ENCODE data around the gene COL21A1.

Gene COL21A1

DNA sequence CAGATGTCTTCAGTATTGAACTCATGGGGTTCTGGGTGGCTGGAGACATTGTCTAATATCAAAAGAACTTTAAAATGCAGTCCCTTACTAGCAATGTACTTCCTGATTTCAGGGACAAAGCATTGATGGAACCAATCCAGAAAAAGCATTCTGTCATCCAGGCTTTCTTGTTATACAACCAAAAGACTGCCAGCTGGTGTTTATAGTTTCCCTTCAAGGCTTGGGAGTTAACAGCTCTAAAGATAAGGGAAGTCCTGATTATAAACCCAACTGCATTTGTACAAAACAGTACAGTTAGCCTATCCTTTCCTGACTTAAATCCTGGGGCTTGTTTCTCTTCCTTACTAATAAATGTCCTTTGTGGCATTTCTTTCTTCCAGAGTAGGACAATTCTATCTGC lies 160.0 kb downstream of the COL21A1 start:
- TF ChIP-seq, protein P1, sequence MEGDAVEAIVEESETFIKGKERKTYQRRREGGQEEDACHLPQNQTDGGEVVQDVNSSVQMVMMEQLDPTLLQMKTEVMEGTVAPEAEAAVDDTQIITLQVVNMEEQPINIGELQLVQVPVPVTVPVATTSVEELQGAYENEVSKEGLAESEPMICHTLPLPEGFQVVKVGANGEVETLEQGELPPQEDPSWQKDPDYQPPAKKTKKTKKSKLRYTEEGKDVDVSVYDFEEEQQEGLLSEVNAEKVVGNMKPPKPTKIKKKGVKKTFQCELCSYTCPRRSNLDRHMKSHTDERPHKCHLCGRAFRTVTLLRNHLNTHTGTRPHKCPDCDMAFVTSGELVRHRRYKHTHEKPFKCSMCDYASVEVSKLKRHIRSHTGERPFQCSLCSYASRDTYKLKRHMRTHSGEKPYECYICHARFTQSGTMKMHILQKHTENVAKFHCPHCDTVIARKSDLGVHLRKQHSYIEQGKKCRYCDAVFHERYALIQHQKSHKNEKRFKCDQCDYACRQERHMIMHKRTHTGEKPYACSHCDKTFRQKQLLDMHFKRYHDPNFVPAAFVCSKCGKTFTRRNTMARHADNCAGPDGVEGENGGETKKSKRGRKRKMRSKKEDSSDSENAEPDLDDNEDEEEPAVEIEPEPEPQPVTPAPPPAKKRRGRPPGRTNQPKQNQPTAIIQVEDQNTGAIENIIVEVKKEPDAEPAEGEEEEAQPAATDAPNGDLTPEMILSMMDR (IDR thresholded peaks at IDR 0.05; ENCODE audit: control extremely low read depth, extremely low read depth, low read depth, missing control alignments): no peak
- DNase-seq (ENCODE audit: extremely low spot score): no peak
- ChIA-PET CTCF (no interaction called here), POLR2A (no interaction called here)

DNA sequence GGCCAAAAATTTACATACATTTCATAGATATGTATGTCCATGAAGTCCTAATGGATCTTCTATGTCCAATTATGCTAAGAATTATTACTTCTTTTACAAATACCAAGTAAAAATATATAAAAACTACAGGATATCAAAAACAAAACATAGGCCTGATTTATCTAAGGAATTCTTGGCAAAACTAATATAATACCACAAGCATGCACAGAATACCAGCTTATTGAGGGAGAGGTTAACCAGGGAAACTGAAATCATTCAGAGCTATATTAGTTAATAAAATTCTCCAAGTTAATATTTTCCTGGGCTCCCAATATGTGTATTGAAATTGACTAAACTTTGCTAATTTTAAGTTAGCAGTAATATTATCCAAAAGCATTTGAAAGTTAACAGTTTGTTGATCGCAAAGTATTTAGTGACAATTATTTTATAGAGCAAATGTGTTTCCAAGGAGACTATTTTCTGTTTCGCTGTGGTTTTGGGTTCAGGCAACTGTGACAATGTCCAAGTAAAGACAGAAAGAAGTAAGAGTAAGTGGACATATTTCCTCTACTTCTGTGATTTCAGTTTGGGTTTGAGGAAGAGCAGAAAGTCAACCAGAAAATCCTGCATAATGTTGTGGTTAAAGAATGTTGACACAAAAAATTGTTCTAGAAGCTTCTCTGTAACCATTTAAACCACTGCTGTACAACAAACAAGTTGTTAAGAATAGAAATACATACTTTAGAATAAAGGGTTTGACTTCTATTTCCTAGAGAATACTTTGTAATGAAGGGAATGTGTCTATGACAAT lies 167.4 kb downstream of the COL21A1 start:
- POLR2A ChIA-PET: no interaction called here
- DNase-seq (ENCODE audit: extremely low spot score): no peak
- CTCF ChIA-PET: no interaction called here
- TF ChIP-seq, protein P1 (IDR thresholded peaks at IDR 0.05; ENCODE audit: control extremely low read depth, extremely low read depth, low read depth, missing control alignments): no peak

GRCh38 chr6:56076033-56076432 lies 171.3 kb downstream of the COL21A1 start:
- no peak for DNase-seq (ENCODE audit: extremely low spot score)
- CTCF ChIA-PET: interaction anchor here (1.0 kb wide), 1 partner anchor 16 kb away, joined by 3 read pairs; no protein-coding TSS in a partner anchor
- POLR2A ChIA-PET: no interaction called here
- TF ChIP-seq, protein P1 (IDR thresholded peaks at IDR 0.05; ENCODE audit: control extremely low read depth, extremely low read depth, low read depth, missing control alignments): no peak

GRCh38 chr6:56073761-56074160 lies 173.6 kb downstream of the COL21A1 start:
- TF ChIP-seq, protein P1 (IDR thresholded peaks at IDR 0.05; ENCODE audit: control extremely low read depth, extremely low read depth, low read depth, missing control alignments): no peak
- POLR2A ChIA-PET: no interaction called here
- DNase-seq (ENCODE audit: extremely low spot score): no peak
- CTCF ChIA-PET: interaction anchor here (0.8 to 1.4 kb wide), 2 partner anchors 11 to 24 kb away, joined by 3 to 5 read pairs; no protein-coding TSS in a partner anchor

- ChIA-PET POLR2A (no interaction called here), CTCF (interaction anchor here (0.8 to 1.4 kb wide), 2 partner anchors 11 to 23 kb away, joined by 3 to 5 read pairs; no protein-coding TSS in a partner anchor)
- no peak for DNase-seq (ENCODE audit: extremely low spot score)
- TF ChIP-seq, protein P1 (IDR thresholded peaks at IDR 0.05; ENCODE audit: control extremely low read depth, extremely low read depth, low read depth, missing control alignments): no peak
Observed at GRCh38 chr6:56073315-56073714, 174.1 kb downstream of the COL21A1 start.

- TF ChIP-seq, protein P1 (IDR thresholded peaks at IDR 0.05; ENCODE audit: control extremely low read depth, extremely low read depth, low read depth, missing control alignments): no peak
- DNase-seq (ENCODE audit: extremely low spot score): no peak
- POLR2A ChIA-PET: no interaction called here
- CTCF ChIA-PET: interaction anchor here (1.4 kb wide), 1 partner anchor 23 kb away, joined by 5 read pairs; no protein-coding TSS in a partner anchor
Observed at GRCh38 chr6:56072856-56073255, 174.5 kb downstream of the COL21A1 start.
